Pancreas (tissue), 10 donors: Measurements from ENCODE around the gene CEND1. TPM values are rescaled to one million over a fixed set of nuclear protein-coding genes. Genes with fewer than 3 reads are reported as not detected.
A peak's percentile ranks its signal among the peaks of the same experiment; 100 is the strongest.

Experiments used
- ATAC-seq, 4 donors: fragments of 200-7000 bp; cut with Tn5 transposase; one replicate each; pipeline versions ENCODE4 v1.8.0 to v1.9.1; 2020; ENCODE audit warnings: mild to moderate bottlenecking in 4 of 4, moderate library complexity in 4 of 4
- DNase-seq, 6 donors: peaks; one replicate each; pipeline ENCODE4 v3.0.0-alpha.2; 2020
- FAIRE-seq: peaks from 2 replicates; lab custom pipeline; 2012; peaks lifted over from hg19 to GRCh38; lab: Jason Lieb, UNC
- H3K27ac ChIP-seq, 4 donors: fragments of 200-600 bp; sonication (generic); 1 replicate in 3 of 4; 2 replicates in 1 of 4; pipeline versions ENCODE4 v1.5.0 to v1.8.0; 2020
- H3K27me3 ChIP-seq, 4 donors: fragments of 200-600 bp; one replicate each; pipeline ENCODE4 v1.8.0; 2021
- H3K36me3 ChIP-seq, 3 donors: fragments of 200-600 bp; sonication (generic) in 1 of 3; one replicate each; pipeline versions ENCODE4 v1.5.0 to v1.8.0; 2020 to 2021
- H3K4me1 ChIP-seq, 3 donors: fragments of 200-600 bp; one replicate each; pipeline ENCODE4 v1.8.0; 2021
- H3K4me3 ChIP-seq, 4 donors: fragments of 200-600 bp; sonication (generic) in 2 of 4; one replicate each; pipeline versions ENCODE4 v1.5.0 to v1.8.0; 2020 to 2021
- H3K9me3 ChIP-seq, 4 donors: fragments of 200-600 bp; one replicate each; pipeline ENCODE4 v1.8.0; 2021
- CTCF ChIP-seq, 4 donors: fragments of 200-600 bp; sonication (generic) in 3 of 4; IDR thresholded peaks; one replicate each; pipeline versions ENCODE4 v1.5.0 to v1.8.0; 2021; ENCODE audit warnings: antibody characterized with exemption in 4 of 4
- WGBS, 2 donors: extraction: QIAGEN DNeasy Blood & Tissue Kit; methylation state at CpG; one replicate each; pipeline ENCODE4 v1.1.7; 2013; 5-methylcytosine and 5-hydroxymethylcytosine counted together
- intact Hi-C, 3 donors: fragments of 100-400 bp; cut with DNase I; formaldehyde crosslinking; loops; one replicate each; pipeline versions ENCODE4 v1.11.1 to v1.14.2; 2022
- polyA plus RNA-seq, 2 donors: library from polyadenylated mRNA; stranded (reverse); fragments of 200-250 nt; gene quantifications; one replicate each; pipeline ENCODE4 v1.2.3, GENCODE V29; 2013
- total RNA-seq, 6 donors: library from RNA; stranded (reverse); fragmentation: NEBNext Ultra II Directional in 4 of 6; extraction: Animal tissue kit (Norgen Biotek cat#: 25700) in 4 of 6; gene quantifications; one replicate each; pipeline versions ENCODE4 v1.2.1 to v1.2.4, GENCODE V29; 2021 to 2023
- donor health status: healthy with polysubstance abuse.
- donor health status: DM: no; HTN: no; CAD: no; lungs with moderate emphysema.
- donor health status: DM: no; HTN: no; CAD: no.
- donor health status: control.
- donor health status: control.
- donor health status: Bipolar disorder and iron deficiency.
- donor health status: DM: yes; HTN: yes; CAD: no.
- donor health status: DM: no; HTN: no; CAD: no.
- donor health status: DM: no; HTN: no; CAD: no.
- donor health status: DM: yes; HTN: yes; CAD: no.

Gene CEND1
- total and polyA plus RNA-seq, 8 donors = 0.12 to 0.42 (median 0.27) TPM; not detected in 5

- intact Hi-C loops = no loop called here
- peak overlapping the region; percentile 77 to 90 (median 81) for H3K4me3 ChIP-seq
- peaks cover 0 to 11% (median 0%) of the 10 kb centered on the region in 3 donors for H3K36me3 ChIP-seq
- WGBS, 2 donors = 1 to 3% methylated on average over 26 to 65 of the region's 65 CpGs
- peaks cover 0 to 14% (median 6%) of the 10 kb centered on the region in 3 donors for H3K4me1 ChIP-seq
- no peak for FAIRE-seq
- no peak for TF ChIP-seq CTCF (IDR thresholded peaks at IDR 0.05)
- H3K9me3 ChIP-seq = no peaks in the 10 kb centered on the region
- ATAC-seq = peak; percentile 17 to 47 (median 31)
- no peaks in the 10 kb centered on the region for H3K27me3 ChIP-seq
- H3K27ac ChIP-seq = peak overlapping the region in 3 of 4 donors; percentile 41 to 55 (median 52)
- peak in 4 of 6 donors; percentile 36 to 88 (median 63) for DNase-seq
These were observed 13.2 kb downstream of the CEND1 start for GRCh38 chr11:776561-777287.

- Histone ChIP-seq H3K9me3 (no peaks in the 10 kb centered on the region), H3K36me3 (peaks cover 0 to 17% (median 0%) of the 10 kb centered on the region in 3 donors), H3K27me3 (no peaks in the 10 kb centered on the region), H3K4me1 (peaks cover 0 to 14% (median 6%) of the 10 kb centered on the region in 3 donors), H3K27ac (no peak overlapping the region), H3K4me3 (peak overlapping the region; percentile 77 to 90 (median 81))
- no peak for TF ChIP-seq CTCF (IDR thresholded peaks at IDR 0.05)
- intact Hi-C loops = no loop called here
- DNase-seq (no peak), ATAC-seq (no peak), FAIRE-seq (no peak)
- WGBS, 2 donors = 40 to 43% methylated on average over 11 of the region's 11 CpGs
These were observed 13.7 kb downstream of the CEND1 start for GRCh38 chr11:776263-776560.

GRCh38 chr11:774873-775592 lies 14.9 kb downstream of the CEND1 start:
- H3K27ac ChIP-seq = no peak overlapping the region
- no peaks in the 10 kb centered on the region for H3K9me3 ChIP-seq
- H3K4me1 ChIP-seq = peaks cover 0 to 14% (median 6%) of the 10 kb centered on the region in 3 donors
- H3K4me3 ChIP-seq = no peak overlapping the region
- WGBS, 2 donors = 74 to 79% methylated on average over 17 to 20 of the region's 20 CpGs
- intact Hi-C loops = no loop called here
- DNase-seq (peak in 3 of 6 donors; percentile 17 to 67 (median 40)), ATAC-seq (no peak), FAIRE-seq (no peak)
- no peaks in the 10 kb centered on the region for H3K27me3 ChIP-seq
- TF ChIP-seq CTCF (IDR thresholded peaks at IDR 0.05) = no peak
- peaks cover 0 to 26% (median 0%) of the 10 kb centered on the region in 3 donors for H3K36me3 ChIP-seq

- FAIRE-seq (no peak), DNase-seq (peak in 1 of 6 donors; percentile 54), ATAC-seq (no peak)
- no peak overlapping the region for H3K27ac ChIP-seq
- intact Hi-C loops = no loop called here
- H3K27me3 ChIP-seq = no peaks in the 10 kb centered on the region
- no peaks in the 10 kb centered on the region for H3K9me3 ChIP-seq
- H3K4me1 ChIP-seq = peaks cover 0 to 14% (median 6%) of the 10 kb centered on the region in 3 donors
- H3K4me3 ChIP-seq = no peak overlapping the region
- WGBS, 2 donors = 93 to 96% methylated on average over 9 of the region's 9 CpGs
- no peak for TF ChIP-seq CTCF (IDR thresholded peaks at IDR 0.05)
- H3K36me3 ChIP-seq = peaks cover 0 to 26% (median 0%) of the 10 kb centered on the region in 3 donors
These were observed 16.1 kb downstream of the CEND1 start for GRCh38 chr11:773830-774229.
